Liver (tissue), 9 donors: ENCODE data around the gene ZNF296. TPM values are rescaled to one million over a fixed set of nuclear protein-coding genes. Genes with fewer than 3 reads are reported as not detected.
"Not testable (repeated sequence)": the region's sequence is repeated elsewhere in the genome, so short reads cannot be mapped to it uniquely, and the experiment has no call there.

Experiments used
- DNase-seq: peaks from one replicate; pipeline ENCODE4 v3.0.0-alpha.2; 2017; ENCODE audit warnings: low spot score
- H3K27ac ChIP-seq, 2 donors: one replicate each; pipeline ENCODE4 v1.7.0; 2013; ENCODE audit warnings: inconsistent platforms in 2 of 2, low read length in 2 of 2, control low read depth in 1 of 2, low read depth in 1 of 2, mild to moderate bottlenecking in 1 of 2
- H3K27me3 ChIP-seq, 4 donors: one replicate each; pipeline versions ENCODE4 v1.6.1 to v1.7.0; 2013; ENCODE audit warnings: low read length in 3 of 4, inconsistent platforms in 1 of 4, mild to moderate bottlenecking in 1 of 4, moderate library complexity in 1 of 4; ENCODE audit not compliant: control insufficient read depth in 4 of 4, insufficient read depth in 4 of 4
- H3K36me3 ChIP-seq, 4 donors: one replicate each; pipeline versions ENCODE4 v1.6.1 to v1.7.0; 2013; ENCODE audit warnings: low read length in 3 of 4, mild to moderate bottlenecking in 3 of 4, low read depth in 1 of 4, moderate library complexity in 1 of 4; ENCODE audit not compliant: control insufficient read depth in 4 of 4, insufficient read depth in 3 of 4
- H3K4me1 ChIP-seq, 4 donors: one replicate each; pipeline versions ENCODE4 v1.6.1 to v1.7.0; 2013; ENCODE audit warnings: low read length in 3 of 4, mild to moderate bottlenecking in 3 of 4, moderate library complexity in 1 of 4; ENCODE audit not compliant: control insufficient read depth in 4 of 4, insufficient read depth in 4 of 4
- H3K4me3 ChIP-seq, 3 donors: one replicate each; pipeline versions ENCODE4 v1.6.1 to v1.7.0; 2013; ENCODE audit warnings: low read length in 3 of 3, control low read depth in 1 of 3, low read depth in 1 of 3, mild to moderate bottlenecking in 1 of 3
- H3K9ac ChIP-seq, 2 donors: one replicate each; pipeline ENCODE4 v1.7.0; 2013; ENCODE audit warnings: low read length in 2 of 2, mild to moderate bottlenecking in 2 of 2, moderate library complexity in 2 of 2, control low read depth in 1 of 2, low read depth in 1 of 2
- H3K9me3 ChIP-seq, 4 donors: one replicate each; pipeline versions ENCODE4 v1.6.1 to v1.7.0; 2013; ENCODE audit warnings: low read length in 3 of 4; ENCODE audit not compliant: control insufficient read depth in 4 of 4
- FOXA1 ChIP-seq: IDR thresholded peaks from 2 replicates; pipeline ENCODE4 v1.6.1; 2016; ENCODE audit warnings: antibody characterized with exemption
- FOXA2 ChIP-seq: IDR thresholded peaks from 2 replicates; pipeline ENCODE4 v1.6.1; 2016; ENCODE audit warnings: antibody characterized with exemption
- GABPA ChIP-seq, 2 donors: IDR thresholded peaks in 1 of 2; conservative IDR thresholded peaks in 1 of 2; 2 replicates each; pipeline ENCODE4 v1.6.1; 2016; ENCODE audit warnings: antibody characterized with exemption in 2 of 2, mild to moderate bottlenecking in 1 of 2, moderate library complexity in 1 of 2
- HNF4A ChIP-seq, 2 donors: conservative IDR thresholded peaks; 2 replicates each; pipeline ENCODE4 v1.6.1; 2016; ENCODE audit warnings: antibody characterized with exemption in 2 of 2, mild to moderate bottlenecking in 2 of 2
- HNF4G ChIP-seq: IDR thresholded peaks from 2 replicates; pipeline ENCODE4 v1.6.1; 2016; ENCODE audit warnings: antibody characterized with exemption
- JUND ChIP-seq, 2 donors: IDR thresholded peaks; 2 replicates each; pipeline ENCODE4 v1.6.1; 2016; ENCODE audit warnings: antibody characterized with exemption in 2 of 2
- NR2F2 ChIP-seq: IDR thresholded peaks from 2 replicates; pipeline ENCODE4 v1.6.1; 2016; ENCODE audit warnings: antibody characterized with exemption
- RXRA ChIP-seq, 2 donors: IDR thresholded peaks; 2 replicates each; pipeline ENCODE4 v1.6.1; 2017 to 2018; ENCODE audit warnings: antibody characterized with exemption in 2 of 2, mild to moderate bottlenecking in 1 of 2
- SP1 ChIP-seq: IDR thresholded peaks from 2 replicates; pipeline ENCODE4 v1.6.1; 2018; ENCODE audit warnings: antibody characterized with exemption, mild to moderate bottlenecking
- TAF1 ChIP-seq: conservative IDR thresholded peaks from 2 replicates; pipeline ENCODE4 v1.6.1; 2016; ENCODE audit warnings: antibody characterized with exemption, mild to moderate bottlenecking
- YY1 ChIP-seq: IDR thresholded peaks from 2 replicates; pipeline ENCODE4 v1.6.1; 2016; ENCODE audit warnings: antibody characterized with exemption, mild to moderate bottlenecking
- WGBS: extraction: QIAGEN DNeasy Blood & Tissue Kit; methylation state at CpG from one replicate; pipeline ENCODE4 v1.1.7; 2013; 5-methylcytosine and 5-hydroxymethylcytosine counted together
- polyA plus RNA-seq, 2 donors: library from polyadenylated mRNA; stranded (reverse) in 1 of 2; unstranded in 1 of 2; fragments of 200-250 nt in 1 of 2; fragments of >200 nt in 1 of 2; fragmentation: Nextera tagmentation in 1 of 2; extraction: Ambion mirVana in 1 of 2; gene quantifications; one replicate each; pipeline versions ENCODE4 v1.2.1 to v1.2.3, GENCODE V29; 2013 to 2015
- total RNA-seq, 2 donors: library from RNA; depleted of rRNA; stranded (reverse); fragments of >200 nt; gene quantifications; one replicate each; pipeline ENCODE4 v1.2.3, GENCODE V29; 2014
- TF ChIP-seq, protein P1 (sequence below): IDR thresholded peaks from 2 replicates; pipeline ENCODE4 v1.6.1; 2016; ENCODE audit warnings: antibody characterized with exemption
- TF ChIP-seq, protein P2 (sequence below): IDR thresholded peaks from 2 replicates; pipeline ENCODE4 v1.6.1; 2016; ENCODE audit warnings: antibody characterized with exemption, mild to moderate bottlenecking
- TF ChIP-seq, protein P3 (sequence below): IDR thresholded peaks from 2 replicates; pipeline ENCODE4 v1.6.1; 2016; ENCODE audit warnings: antibody characterized with exemption
- TF ChIP-seq, protein P4 (sequence below): IDR thresholded peaks from 2 replicates; pipeline ENCODE4 v1.6.1; 2016; ENCODE audit warnings: antibody characterized with exemption
- donor health status: healthy.
- donor health status: healthy.
- donor health status: healthy.
- donor health status: healthy.
- donor health status: healthy.

The ZNF296 gene
- total and polyA plus RNA-seq, 4 donors, result 0.16 to 0.42 (median 0.17) TPM; not detected in 1

DNA sequence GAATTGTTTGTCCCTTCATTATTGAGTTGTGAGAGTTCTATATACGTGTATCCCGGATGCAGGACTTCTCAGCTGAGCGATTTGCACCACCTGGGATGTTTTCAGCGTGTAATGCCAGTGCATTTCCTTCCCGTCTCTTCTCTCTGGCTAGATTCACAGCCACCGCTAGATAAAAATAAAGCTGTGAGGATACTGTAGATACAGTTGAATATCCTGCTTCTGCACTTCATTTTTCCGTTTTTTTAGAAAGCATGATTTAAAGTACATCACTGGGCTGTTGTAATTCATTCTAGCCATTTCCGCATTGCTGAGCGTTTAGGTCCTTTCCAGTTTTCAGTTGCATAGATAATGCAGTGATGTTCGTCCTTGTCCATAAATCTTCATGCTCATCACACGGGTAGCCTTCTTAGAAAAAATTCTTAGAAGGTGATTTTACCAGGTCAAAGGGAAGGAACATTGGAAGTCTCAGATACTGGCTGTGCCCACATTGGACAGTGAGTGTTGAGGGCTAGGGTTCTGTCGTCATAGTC, 31.4 kb upstream of the ZNF296 start:
- 84% methylated on average over 12 of the region's 12 CpGs for WGBS
- no peak for DNase-seq
- H3K4me1 ChIP-seq, result peaks cover 3 to 18% (median 12%) of the 10 kb centered on the region in 4 donors
- H3K36me3 ChIP-seq, result no peaks in the 10 kb centered on the region
- no peaks in the 10 kb centered on the region for H3K9me3 ChIP-seq
- no peak overlapping the region for H3K27ac ChIP-seq
- no peaks in the 10 kb centered on the region for H3K27me3 ChIP-seq
- H3K4me3 ChIP-seq, result no peak overlapping the region
- H3K9ac ChIP-seq, result no peak overlapping the region
- TF ChIP-seq NR2F2, result no peak
- no peak for TF ChIP-seq GABPA (IDR thresholded peaks at IDR 0.05 in 1 of 2, conservative IDR thresholded peaks at IDR 0.05 in 1 of 2)
- TF ChIP-seq FOXA2, result no peak
- no peak for TF ChIP-seq FOXA1
- TF ChIP-seq YY1, result no peak
- TF ChIP-seq, protein P1, sequence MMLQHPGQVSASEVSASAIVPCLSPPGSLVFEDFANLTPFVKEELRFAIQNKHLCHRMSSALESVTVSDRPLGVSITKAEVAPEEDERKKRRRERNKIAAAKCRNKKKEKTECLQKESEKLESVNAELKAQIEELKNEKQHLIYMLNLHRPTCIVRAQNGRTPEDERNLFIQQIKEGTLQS, result no peak
- TF ChIP-seq, protein P2, sequence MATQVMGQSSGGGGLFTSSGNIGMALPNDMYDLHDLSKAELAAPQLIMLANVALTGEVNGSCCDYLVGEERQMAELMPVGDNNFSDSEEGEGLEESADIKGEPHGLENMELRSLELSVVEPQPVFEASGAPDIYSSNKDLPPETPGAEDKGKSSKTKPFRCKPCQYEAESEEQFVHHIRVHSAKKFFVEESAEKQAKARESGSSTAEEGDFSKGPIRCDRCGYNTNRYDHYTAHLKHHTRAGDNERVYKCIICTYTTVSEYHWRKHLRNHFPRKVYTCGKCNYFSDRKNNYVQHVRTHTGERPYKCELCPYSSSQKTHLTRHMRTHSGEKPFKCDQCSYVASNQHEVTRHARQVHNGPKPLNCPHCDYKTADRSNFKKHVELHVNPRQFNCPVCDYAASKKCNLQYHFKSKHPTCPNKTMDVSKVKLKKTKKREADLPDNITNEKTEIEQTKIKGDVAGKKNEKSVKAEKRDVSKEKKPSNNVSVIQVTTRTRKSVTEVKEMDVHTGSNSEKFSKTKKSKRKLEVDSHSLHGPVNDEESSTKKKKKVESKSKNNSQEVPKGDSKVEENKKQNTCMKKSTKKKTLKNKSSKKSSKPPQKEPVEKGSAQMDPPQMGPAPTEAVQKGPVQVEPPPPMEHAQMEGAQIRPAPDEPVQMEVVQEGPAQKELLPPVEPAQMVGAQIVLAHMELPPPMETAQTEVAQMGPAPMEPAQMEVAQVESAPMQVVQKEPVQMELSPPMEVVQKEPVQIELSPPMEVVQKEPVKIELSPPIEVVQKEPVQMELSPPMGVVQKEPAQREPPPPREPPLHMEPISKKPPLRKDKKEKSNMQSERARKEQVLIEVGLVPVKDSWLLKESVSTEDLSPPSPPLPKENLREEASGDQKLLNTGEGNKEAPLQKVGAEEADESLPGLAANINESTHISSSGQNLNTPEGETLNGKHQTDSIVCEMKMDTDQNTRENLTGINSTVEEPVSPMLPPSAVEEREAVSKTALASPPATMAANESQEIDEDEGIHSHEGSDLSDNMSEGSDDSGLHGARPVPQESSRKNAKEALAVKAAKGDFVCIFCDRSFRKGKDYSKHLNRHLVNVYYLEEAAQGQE, result no peak
- TF ChIP-seq, protein P3, sequence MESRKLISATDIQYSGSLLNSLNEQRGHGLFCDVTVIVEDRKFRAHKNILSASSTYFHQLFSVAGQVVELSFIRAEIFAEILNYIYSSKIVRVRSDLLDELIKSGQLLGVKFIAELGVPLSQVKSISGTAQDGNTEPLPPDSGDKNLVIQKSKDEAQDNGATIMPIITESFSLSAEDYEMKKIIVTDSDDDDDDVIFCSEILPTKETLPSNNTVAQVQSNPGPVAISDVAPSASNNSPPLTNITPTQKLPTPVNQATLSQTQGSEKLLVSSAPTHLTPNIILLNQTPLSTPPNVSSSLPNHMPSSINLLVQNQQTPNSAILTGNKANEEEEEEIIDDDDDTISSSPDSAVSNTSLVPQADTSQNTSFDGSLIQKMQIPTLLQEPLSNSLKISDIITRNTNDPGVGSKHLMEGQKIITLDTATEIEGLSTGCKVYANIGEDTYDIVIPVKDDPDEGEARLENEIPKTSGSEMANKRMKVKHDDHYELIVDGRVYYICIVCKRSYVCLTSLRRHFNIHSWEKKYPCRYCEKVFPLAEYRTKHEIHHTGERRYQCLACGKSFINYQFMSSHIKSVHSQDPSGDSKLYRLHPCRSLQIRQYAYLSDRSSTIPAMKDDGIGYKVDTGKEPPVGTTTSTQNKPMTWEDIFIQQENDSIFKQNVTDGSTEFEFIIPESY, result no peak
- TF ChIP-seq HNF4G, result no peak
- no peak for TF ChIP-seq TAF1

DNA sequence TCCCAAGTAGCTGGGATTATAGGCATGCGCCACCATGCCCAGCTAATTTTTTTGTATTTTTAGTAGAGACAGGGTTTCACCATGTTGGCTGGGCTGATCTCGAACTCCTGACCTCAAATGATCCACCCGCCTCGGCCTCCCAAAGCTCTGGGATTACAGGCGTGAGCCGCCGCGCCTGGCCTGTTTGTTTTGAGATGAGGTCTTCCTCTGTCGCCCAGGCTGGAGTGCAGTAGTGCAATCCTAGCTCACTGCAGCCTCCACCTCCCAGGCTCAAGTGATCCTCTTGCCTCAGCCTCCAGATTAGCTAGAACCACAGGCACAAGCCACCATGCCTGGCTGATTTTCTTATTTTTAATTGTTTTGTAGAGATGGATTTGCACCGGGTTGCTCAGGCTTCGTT, 30.1 kb upstream of the ZNF296 start:
- not testable (repeated sequence) for H3K4me3 ChIP-seq, H3K9ac ChIP-seq, H3K36me3 ChIP-seq, H3K27me3 ChIP-seq, H3K27ac ChIP-seq, DNase-seq, H3K9me3 ChIP-seq
- H3K4me1 ChIP-seq, result peaks cover 3 to 19% (median 13%) of the 10 kb centered on the region in 4 donors
- WGBS, result 94% methylated on average over 11 of the region's 11 CpGs

DNA sequence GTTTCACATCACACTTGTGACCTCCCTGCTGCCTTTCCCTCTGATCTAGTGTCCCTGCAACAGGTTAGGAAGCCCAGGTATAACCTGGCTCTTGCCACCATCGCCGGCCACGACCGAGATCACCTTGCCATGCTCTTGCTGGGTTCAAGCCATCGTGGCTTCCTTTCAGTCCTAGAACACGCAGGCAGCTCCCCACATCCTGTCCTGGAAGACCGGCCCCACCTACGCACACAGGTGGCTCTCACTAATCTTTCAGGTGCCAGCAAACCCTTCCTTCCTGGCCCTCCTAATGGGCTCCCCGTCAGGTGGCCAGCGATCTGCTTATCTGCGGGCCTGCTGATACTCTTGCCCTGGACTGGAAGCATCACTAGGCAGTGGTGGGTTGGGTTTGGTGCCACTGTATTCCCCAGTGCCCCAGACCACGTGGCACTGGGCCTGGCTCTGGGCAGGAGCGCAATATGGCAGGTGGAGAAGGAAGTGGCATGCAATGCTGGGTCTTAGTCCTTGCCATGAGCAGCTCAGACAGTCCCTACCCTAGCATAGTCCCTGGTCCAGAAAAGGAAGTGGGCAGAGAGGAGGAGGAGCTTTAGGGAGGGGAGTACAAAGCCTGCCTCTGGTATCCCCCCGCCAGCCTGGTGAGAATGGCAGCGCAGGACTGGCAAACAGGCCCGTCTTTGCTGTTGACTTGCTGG, 28.5 kb upstream of the ZNF296 start:
- no peak for DNase-seq
- Histone ChIP-seq H3K36me3 (no peaks in the 10 kb centered on the region), H3K4me3 (no peak overlapping the region), H3K9me3 (no peaks in the 10 kb centered on the region), H3K9ac (no peak overlapping the region), H3K27ac (no peak overlapping the region), H3K4me1 (peaks cover 3 to 20% (median 13%) of the 10 kb centered on the region in 4 donors), H3K27me3 (no peaks in the 10 kb centered on the region)
- 90% methylated on average over 16 of the region's 16 CpGs for WGBS
- TF ChIP-seq RXRA (IDR thresholded peaks at IDR 0.05), result no peak
- TF ChIP-seq NR2F2, result no peak
- no peak for TF ChIP-seq FOXA1
- TF ChIP-seq, protein P2, result no peak
- TF ChIP-seq JUND (IDR thresholded peaks at IDR 0.05), result no peak
- TF ChIP-seq, protein P4, sequence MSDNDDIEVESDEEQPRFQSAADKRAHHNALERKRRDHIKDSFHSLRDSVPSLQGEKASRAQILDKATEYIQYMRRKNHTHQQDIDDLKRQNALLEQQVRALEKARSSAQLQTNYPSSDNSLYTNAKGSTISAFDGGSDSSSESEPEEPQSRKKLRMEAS, result no peak
- TF ChIP-seq FOXA2, result no peak
- no peak for TF ChIP-seq SP1
- TF ChIP-seq TAF1, result no peak
- TF ChIP-seq HNF4A (conservative IDR thresholded peaks at IDR 0.05), result no peak
- TF ChIP-seq GABPA (IDR thresholded peaks at IDR 0.05 in 1 of 2, conservative IDR thresholded peaks at IDR 0.05 in 1 of 2), result no peak
